HG03025 (cell line): ENCODE results near the gene NLK.
"Not testable (repeated sequence)": the region's sequence is repeated elsewhere in the genome, so short reads cannot be mapped to it uniquely, and the experiment has no call there.

Experiments used
- ATAC-seq: cut with Tn5 transposase; IDR thresholded peaks from one replicate; pipeline ENCODE4 v1.9.1; 2021; ENCODE audit warnings: mild to moderate bottlenecking, moderate library complexity; ENCODE audit not compliant: unreplicated experiment, low FRiP score

NLK gene

GRCh38 chr17:28186472-28186871 is 144.0 kb downstream of the NLK start:
- ATAC-seq: not testable (repeated sequence)

GRCh38 chr17:28187931-28188330 is 145.5 kb downstream of the NLK start:
- ATAC-seq: no peak

- ATAC-seq: no peak
Measured at GRCh38 chr17:28188841-28189263, 146.4 kb downstream of the NLK start.

- ATAC-seq: no peak
Measured at GRCh38 chr17:28189667-28190066, 147.2 kb downstream of the NLK start.

GRCh38 chr17:28191018-28191417 is 148.5 kb downstream of the NLK start:
- ATAC-seq: no peak

DNA sequence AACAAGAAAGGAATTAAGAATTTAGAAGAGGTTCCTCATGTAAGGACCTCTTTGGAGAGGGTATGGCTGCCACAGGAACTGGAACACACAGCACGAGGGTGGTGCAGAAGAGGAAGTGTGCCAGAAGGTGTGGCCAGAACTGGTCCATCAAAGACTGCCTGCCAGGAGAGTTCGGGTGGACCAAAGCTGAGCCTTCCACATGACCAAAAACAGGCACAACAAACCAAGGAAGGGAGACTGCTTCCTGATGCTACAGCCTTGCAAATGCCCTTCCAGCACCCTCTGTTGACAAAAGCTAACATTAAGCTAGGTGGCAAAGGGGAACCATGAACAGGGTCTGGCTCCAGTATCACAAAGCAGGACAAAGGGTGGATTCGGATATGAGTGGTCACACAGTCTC is 150.8 kb downstream of the NLK start:
- no peak for ATAC-seq

- no peak for ATAC-seq
Measured at GRCh38 chr17:28194382-28194781, 151.9 kb downstream of the NLK start.

- no peak for ATAC-seq
Measured at GRCh38 chr17:28196636-28197035, 154.2 kb downstream of the NLK start.

GRCh38 chr17:28199115-28199514 is 156.6 kb downstream of the NLK start:
- ATAC-seq: no peak

DNA sequence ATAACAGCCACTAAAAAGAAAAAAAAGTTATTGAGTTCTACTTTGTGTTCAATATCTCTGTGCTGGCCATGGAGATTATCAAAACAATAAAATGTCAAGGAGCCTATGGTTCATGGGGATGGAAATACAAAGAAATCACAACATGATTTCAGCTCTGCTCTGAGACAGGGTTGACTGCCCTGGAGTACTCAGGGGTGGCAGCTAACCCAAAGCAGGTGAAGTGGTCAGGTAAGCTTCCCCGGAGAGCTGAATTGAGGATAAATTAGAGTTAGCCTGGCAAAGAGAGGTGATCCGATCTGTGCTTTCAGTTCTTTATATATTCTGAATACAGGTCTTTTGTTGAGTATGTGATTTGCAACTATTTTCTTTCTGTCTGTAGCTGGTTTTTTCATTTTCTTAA is 157.3 kb downstream of the NLK start:
- ATAC-seq: no peak

GRCh38 chr17:28201315-28201714 is 158.8 kb downstream of the NLK start:
- ATAC-seq: no peak

DNA sequence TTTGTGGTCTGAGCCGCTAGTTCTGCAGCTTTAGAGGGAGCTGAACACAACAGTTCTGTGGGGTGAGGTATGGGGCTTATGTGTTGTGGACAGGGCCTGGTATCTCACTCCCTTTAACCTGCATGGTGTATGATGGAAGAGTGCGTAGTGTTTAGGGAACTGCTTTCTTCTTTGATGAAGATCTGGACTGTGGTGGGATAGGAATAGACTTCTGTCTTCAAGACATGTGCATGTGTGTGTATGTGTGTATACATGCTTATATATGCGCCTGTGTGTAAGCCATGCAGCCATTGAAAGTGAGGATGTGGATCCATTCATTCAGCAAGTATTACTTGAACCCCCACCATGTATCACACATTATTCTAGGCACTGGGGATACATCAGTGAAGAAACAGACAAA is 161.8 kb downstream of the NLK start:
- no peak for ATAC-seq

- ATAC-seq: no peak
Measured at GRCh38 chr17:28204751-28205150, 162.3 kb downstream of the NLK start.

DNA sequence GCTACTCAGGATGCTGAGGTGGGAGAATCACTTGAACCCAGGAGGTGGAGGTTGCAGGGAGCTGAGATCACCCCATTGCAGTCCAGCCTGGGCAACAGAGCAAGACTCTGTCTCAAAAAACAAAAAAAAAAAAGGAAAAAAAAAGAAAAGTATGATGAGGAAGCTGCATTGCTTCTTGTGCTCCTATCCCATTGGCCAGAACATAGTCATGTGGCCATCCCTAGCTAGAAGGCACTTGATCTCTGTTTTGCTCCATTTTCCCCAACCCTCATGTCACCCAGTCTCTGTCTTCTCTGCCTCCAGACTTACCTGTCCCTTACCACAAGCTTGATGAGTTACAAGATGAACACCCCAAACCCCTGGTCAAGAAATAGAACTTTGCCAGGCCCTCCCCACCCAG is 163.8 kb downstream of the NLK start:
- no peak for ATAC-seq

GRCh38 chr17:28211811-28212210 is 169.3 kb downstream of the NLK start:
- no peak for ATAC-seq

- not testable (repeated sequence) for ATAC-seq
Measured at GRCh38 chr17:28213578-28213977, 171.1 kb downstream of the NLK start.

GRCh38 chr17:28216052-28216451 is 173.6 kb downstream of the NLK start:
- no peak for ATAC-seq

- no peak for ATAC-seq
Measured at GRCh38 chr17:28216528-28216927, 174.1 kb downstream of the NLK start.

- no peak for ATAC-seq
Measured at GRCh38 chr17:28219771-28220170, 177.3 kb downstream of the NLK start.

DNA sequence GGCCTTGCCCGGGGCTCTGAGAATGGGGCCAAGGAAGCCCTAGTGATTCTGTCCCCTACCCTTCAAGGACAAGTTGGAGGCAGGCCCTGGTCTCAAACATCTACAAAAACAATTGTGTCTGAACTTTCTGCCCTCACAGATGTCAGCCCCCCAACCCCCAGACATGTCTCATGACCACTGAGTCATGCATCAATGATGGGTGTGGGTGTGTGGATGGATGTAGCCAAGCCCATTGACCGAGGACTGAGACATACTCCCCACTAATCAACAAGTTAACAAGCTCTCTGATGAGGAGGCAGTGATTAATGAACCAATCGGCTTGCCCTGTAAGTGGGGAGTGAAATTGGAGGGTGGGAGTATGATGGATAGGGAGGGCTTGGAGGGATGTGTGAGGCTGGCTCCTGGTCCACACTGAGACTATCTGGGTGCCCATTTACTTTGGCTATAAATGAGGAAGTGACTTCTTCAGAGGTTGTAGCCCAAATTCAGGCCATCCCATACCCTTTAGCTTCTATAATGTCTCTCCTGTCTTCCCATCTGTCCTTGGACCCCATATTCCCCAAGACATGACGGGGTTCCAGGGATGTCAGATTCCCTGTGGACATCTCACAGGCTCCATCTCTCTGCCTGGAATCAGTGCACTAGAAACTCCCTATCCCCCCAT is 179.4 kb downstream of the NLK start:
- ATAC-seq: no peak

DNA sequence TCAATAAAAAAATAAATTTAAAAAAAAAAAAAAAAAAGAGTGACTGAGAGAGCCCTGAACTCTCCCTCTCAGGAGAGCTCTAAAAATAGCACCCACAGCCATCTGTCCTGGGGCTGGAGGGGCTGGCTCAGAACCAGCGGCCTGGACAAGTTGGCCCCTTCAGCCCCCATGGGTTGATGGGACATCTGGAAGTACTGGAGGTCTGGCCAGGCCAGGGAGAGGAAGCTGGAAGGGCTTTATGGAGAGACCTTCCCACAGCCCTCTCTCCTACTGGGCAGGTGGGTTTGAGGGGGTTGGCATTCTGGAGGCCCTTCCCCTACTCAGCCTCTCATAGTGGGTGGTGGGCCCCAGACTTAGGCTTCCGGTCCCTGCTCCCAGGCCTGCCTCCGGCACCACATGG is 182.8 kb downstream of the NLK start:
- ATAC-seq: no peak

DNA sequence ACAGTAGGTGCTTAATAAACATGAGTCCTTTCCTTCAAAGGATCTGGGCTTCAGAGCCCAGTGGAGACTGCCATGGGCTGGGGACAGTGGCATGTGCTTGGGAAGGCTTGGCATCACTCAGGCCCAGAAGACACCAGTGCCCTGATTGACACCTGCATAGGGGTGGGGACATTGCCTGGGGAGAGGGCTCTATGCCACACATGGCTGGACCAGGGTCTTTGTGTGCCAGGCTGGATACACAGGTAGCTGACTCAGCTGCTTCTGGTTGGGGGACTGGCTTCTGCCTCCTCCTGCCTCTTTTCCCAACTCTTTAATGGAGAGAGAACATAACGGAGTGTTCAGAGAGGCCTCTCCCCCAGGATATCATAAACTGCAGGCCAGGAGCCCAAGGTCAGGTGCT is 183.4 kb downstream of the NLK start:
- ATAC-seq: no peak
